GM19452 (cell line): ENCODE measurements around the gene FRAT1.
"Not testable (repeated sequence)": the region's sequence is repeated elsewhere in the genome, so short reads cannot be mapped to it uniquely, and the experiment has no call there.

Experiments used
- ATAC-seq: cut with Tn5 transposase; IDR thresholded peaks from one replicate; pipeline ENCODE4 v1.9.1; 2021; ENCODE audit not compliant: unreplicated experiment

Gene FRAT1

GRCh38 chr10:97334370-97335175 is 15.5 kb downstream of the FRAT1 start, which contains the start of gene FRAT2:
TSS of gene FRAT2 (minus strand) at chr10:97334729. CDS start at chr10:97334572, 157 bp downstream.
- ATAC-seq, result peak; percentile 90

GRCh38 chr10:97335188-97335619 is 16.1 kb downstream of the FRAT1 start:
- no peak for ATAC-seq

GRCh38 chr10:97336006-97336405 is 16.9 kb downstream of the FRAT1 start:
- no peak for ATAC-seq

DNA sequence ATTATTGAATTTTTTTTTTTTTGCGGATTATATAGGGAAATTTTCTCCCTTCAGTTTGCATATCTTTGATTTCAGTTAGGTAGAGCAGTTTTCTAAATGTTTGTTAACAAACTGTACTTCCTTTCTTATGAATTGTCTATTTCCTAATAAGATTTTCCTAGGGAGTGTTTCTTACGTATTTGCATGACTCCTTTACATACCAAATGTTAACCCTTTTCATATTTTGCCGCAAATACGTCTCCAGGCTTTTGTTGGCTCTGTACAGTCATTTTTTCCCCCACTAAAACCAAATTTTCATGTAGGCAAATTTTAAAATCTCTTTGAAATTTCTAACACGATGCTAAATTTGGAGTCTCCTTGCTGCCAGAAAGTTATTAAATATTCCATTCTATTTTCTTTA is 17.4 kb downstream of the FRAT1 start:
- no peak for ATAC-seq

DNA sequence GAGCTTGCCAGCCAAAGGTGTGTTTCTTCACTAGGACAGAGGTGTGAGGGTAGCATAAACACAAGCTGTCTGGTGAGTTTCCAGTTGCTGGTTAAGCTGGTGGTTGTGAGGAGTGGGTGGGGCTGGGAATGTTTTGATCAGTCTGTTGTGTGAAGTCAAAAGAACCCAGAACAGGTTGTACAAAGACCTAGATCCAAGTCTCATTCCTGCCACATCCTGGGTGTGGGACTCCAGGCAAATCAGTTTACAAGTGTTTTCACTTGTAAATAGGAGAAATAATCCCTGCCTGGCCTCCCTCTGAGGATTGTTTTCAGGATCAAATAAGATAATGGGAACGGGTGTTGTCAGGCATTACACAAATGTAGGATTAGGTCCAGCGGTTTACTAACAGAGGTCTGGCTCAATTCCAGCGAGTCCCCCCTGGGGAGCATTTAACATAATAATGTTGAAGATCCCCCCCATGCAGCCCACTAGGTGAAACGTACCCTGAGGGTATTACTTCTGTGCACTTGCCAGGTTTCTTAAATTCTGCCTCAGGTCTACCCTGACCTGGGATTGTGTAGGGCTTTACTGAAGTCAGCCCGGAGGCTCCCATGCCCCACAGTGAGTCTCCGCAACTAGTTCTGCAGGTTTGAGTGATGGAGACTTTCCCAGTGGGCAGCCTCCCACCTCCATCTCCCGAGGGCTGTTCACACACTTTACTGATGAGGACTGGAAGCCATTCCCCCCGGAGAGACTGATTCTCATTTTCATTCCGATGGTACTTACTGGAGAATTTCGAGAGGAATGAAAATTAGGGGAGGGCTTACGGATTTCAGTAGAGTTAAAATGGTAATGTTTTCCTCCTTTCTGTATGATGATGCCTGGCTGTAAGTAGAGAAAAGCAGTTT is 18.1 kb downstream of the FRAT1 start:
- ATAC-seq, result no peak

DNA sequence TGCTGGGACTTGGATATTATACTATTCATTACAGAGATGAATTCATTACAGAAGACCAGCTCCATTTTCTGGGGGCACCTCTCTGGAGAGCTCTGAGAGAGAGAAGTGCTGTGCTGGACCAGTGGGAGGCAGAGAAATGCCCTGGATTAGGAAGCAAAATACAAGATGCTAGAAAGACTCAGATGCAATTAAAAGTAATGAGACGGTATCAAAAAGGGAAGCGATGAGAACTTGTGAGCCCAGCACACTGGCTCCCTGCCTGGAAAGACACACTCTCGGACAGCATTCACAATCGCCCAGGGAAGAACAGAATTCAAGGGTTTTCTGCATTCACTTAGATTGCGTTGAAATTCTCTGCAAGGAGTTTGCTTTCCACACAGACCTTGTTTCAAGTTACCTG is 19.0 kb downstream of the FRAT1 start:
- no peak for ATAC-seq

DNA sequence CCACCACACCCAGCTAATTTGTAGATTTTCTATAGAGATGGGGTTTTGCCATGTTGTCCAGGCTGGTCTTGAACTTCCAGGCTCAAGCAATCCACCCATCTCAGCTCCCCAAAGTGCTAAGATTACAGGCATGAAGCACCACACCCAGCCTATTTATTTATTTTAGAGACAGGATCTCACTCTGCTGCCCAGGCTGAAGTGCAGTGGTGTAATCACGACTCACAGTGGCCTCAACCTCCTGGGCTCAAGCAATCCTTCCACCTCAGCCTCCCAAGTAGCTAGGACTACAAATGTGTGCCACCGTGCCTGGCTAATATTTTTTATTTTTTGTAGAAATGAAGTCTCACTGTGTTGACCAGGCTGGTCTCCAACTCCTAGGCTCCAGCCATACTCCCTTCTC is 22.3 kb downstream of the FRAT1 start:
- ATAC-seq, result no peak

DNA sequence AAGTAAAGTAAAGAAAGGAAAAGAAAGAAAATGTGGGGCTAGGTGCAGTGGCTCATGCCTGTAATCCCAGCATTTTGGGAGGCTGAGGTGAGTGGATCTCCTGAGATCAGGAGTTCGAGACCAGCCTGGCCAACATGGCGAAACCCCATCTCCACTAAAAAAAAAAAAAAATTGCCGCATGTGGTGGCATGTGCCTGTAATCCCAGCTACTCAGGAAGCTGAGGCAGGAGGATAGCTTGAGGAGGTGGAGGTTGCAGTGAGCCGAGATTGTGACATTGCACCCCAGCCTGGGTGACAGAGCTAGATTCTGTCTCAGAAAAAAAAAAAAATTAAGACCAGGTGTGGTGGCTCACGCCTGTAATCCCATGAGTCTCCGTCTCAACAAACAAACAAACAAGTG is 24.6 kb downstream of the FRAT1 start:
- ATAC-seq, result not testable (repeated sequence)

DNA sequence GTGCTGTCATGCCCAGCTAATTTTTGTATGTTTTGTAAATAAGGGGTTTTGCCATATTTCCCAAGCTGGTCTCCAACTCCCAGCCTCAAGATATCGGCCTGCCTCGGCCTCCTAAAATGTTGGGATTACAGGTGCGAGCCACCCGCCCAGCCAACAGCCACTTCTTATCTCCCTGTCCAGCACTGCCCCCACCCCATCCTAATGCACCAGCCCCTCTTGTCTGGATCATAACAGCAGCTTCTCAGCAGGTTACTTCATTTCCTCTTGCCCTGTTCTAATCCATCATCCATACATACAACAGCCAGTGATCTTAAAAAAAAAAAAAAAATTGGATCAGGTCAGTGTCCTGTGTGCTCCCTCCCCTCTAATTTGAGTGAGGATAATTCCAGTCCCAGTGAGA is 28.2 kb downstream of the FRAT1 start:
- ATAC-seq, result no peak

- no peak for ATAC-seq
These were observed 30.9 kb downstream of the FRAT1 start for GRCh38 chr10:97349752-97350513.

GRCh38 chr10:97353945-97354344 is 34.9 kb downstream of the FRAT1 start:
- ATAC-seq, result no peak

GRCh38 chr10:97355571-97355975 is 36.5 kb downstream of the FRAT1 start:
- no peak for ATAC-seq

- no peak for ATAC-seq
These were observed 37.3 kb downstream of the FRAT1 start for GRCh38 chr10:97356318-97356914.

DNA sequence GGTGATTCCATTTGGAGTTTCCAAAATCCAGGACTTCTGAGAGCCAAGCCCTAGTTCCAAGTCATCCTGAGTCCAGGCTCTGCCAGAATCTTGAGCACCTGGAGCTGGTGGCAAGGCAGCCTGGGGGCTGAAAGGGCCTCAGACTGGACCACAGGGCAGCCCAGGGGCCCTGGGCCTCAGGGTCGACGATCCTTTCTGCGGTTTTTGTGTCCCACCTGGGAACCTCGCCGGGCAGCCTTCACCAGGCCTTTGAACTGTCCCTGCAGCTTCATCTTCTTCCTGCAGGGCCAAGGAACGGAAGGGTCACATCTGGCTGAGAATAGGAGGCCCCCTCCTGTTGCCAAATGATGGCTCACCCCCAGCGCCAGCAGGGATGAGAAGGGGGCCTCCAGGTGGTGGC is 37.8 kb downstream of the FRAT1 start:
- ATAC-seq, result no peak

- ATAC-seq, result no peak
These were observed 39.3 kb downstream of the FRAT1 start for GRCh38 chr10:97358349-97358748.

DNA sequence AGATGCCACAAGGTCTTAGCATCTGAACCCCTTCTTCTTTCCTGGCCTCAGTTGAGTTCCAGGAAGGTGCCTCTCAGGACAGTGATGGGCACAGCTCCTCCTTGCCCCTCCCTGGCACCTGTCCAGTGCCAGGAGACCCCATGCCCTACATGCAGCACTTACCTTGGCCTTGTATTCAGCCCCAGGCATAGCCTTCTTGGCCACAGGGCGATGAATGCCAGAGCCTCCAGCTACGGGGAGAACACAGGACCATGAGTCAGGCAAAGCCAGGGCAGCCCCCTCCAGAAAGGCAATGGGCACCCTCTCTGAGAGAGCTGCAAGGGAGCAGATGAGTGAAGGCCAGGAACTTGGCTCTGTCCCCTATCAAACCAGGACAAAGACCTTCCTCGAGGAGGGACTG is 39.7 kb downstream of the FRAT1 start:
- ATAC-seq, result no peak

DNA sequence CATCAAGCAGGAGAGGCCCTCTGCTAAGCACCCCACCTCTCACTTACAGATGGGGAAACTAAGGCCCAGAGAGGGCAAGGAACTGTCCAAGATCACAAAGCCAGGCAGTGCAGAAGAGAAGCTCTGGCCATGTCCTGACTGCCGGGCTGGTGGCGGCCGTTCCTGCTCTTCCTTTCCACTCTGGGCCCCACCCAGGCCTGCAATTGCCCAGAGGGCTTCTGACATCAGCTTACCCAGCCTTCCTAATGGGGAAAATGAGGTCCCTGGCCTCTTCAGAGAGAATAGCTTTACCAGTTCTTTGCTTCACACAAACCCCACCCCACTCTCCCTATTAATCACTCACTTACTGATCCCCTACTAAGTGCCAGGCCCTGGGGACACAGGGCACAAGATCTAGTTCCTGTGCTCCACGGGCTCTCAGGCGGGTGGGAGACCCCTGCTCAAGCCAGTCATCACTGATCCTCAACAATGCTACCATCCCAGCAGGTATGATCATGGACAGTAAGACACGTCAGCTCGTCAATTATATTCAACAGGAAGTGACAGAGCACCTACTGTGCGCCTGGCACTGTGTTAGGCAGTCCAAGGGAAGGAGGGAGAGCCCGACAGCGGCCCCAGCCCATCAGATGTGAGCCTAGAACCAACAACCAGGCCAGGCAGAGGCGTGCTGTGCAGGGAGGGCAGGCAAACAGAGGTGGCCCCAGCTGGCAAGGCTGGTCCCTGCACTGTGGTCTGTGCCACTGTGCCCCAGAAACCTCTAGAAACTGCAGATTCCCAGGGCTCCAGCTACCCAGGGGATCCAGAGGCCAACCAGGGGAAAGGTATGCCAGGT is 41.9 kb downstream of the FRAT1 start:
- no peak for ATAC-seq

- no peak for ATAC-seq
These were observed 42.4 kb downstream of the FRAT1 start for GRCh38 chr10:97361537-97361901.

DNA sequence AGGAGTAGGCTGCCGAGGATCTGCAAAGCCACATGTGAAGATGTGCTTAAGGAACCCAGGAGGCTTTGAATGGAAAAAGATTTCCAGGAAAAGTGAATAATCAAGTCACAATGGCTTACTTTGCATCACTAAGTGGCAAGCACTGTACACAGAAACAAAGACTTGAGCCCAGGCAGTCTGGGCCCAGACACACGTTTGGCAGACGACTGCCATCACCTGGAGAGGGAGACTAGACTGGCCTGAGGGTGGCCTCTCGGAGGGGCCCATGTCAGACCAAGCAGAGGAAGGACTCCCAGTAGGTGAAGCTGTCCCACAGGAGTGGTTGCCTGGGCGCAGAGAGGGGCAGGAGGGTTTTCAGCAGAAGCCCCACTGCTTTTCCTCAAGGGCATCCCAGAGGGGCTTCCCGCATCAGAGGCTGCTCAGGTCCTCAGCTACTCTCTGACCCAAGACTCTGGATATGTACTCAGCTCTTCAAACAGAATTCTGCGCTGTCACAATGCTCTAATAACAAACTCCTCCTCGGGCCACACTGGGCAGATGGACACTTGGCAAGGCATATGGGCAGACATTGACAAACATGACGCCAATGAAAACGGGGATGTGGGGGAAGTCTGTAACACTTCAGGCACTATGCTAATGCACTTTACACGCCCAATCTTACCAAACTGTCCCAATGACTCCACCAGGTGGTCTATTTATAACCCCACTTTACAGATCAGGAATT is 43.4 kb downstream of the FRAT1 start:
- ATAC-seq, result no peak
